Measurements from ENCODE around the gene USP43.

DNA sequence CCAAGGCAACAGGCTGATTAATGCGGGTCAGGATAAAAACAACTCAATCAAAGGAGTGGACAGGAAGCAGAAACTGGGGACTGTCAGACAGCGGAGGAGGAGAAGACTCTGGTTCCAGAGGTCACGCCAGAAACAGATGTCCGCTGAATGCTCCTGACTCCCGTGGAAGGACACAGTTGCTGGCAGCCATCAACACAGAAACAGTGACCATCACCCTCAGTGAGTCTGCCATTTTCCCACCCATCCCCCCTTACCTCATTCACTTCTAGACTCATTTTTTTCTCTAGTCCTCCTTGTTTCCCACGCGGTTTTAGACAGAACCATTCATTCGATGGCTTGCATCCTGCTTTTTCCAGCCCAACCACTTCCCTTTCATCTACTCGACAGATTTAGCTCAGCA lies 105.2 kb downstream of the USP43 start:
- TF ChIP-seq, protein P1, sequence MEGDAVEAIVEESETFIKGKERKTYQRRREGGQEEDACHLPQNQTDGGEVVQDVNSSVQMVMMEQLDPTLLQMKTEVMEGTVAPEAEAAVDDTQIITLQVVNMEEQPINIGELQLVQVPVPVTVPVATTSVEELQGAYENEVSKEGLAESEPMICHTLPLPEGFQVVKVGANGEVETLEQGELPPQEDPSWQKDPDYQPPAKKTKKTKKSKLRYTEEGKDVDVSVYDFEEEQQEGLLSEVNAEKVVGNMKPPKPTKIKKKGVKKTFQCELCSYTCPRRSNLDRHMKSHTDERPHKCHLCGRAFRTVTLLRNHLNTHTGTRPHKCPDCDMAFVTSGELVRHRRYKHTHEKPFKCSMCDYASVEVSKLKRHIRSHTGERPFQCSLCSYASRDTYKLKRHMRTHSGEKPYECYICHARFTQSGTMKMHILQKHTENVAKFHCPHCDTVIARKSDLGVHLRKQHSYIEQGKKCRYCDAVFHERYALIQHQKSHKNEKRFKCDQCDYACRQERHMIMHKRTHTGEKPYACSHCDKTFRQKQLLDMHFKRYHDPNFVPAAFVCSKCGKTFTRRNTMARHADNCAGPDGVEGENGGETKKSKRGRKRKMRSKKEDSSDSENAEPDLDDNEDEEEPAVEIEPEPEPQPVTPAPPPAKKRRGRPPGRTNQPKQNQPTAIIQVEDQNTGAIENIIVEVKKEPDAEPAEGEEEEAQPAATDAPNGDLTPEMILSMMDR (IDR thresholded peaks at IDR 0.05), result no peak
- TF ChIP-seq POLR2A (IDR thresholded peaks at IDR 0.05), result no peak

Data from adrenal gland (tissue), 5 donors.